ENCODE results near the gene EIF3D. TPM values are rescaled to one million over a fixed set of nuclear protein-coding genes. Genes with fewer than 3 reads are reported as not detected.
A peak's percentile ranks its signal among the peaks of the same experiment; 100 is the strongest.

EIF3D gene
- total and polyA plus RNA-seq, 9 of the 15 experiments (the other 6 are each of a cell fraction or from before 2014, with no cell fraction given), result 191 to 422 (median 279) TPM

GRCh38 chr22:36546092-36546804 is 17.3 kb upstream of the EIF3D start (continued):
- no peak for TF ChIP-seq POU5F1 (IDR thresholded peaks at IDR 0.05; ENCODE audit: borderline replicate concordance, low read depth, low read length, partially characterized antibody)
- TF ChIP-seq ZNF589 (CRISPR knock-in tag; IDR thresholded peaks at IDR 0.05; ENCODE audit: low read depth), result no peak
- no peak for TF ChIP-seq CBFA2T3 (IDR thresholded peaks at IDR 0.05)
- TF ChIP-seq ZHX1 (conservative IDR thresholded peaks at IDR 0.05; ENCODE audit: low read length), result no peak
- TF ChIP-seq CSDE1 (IDR thresholded peaks at IDR 0.05), result no peak
- no peak for TF ChIP-seq BRF2 (IDR thresholded peaks at IDR 0.05; ENCODE audit: borderline replicate concordance, insufficient read depth, insufficient read length)
- peak; percentile 49 for TF ChIP-seq EP400 (IDR thresholded peaks at IDR 0.05)
- TF ChIP-seq SIX5 (IDR thresholded peaks at IDR 0.05; ENCODE audit: borderline replicate concordance in 1 of 2, insufficient read depth in 1 of 2, low read depth in 1 of 2, low read length in 2 of 2), result no peak
- TF ChIP-seq POLR2A (conservative IDR thresholded peaks at IDR 0.05), result no peak
- no peak for TF ChIP-seq CLOCK (CRISPR knock-in tag; IDR thresholded peaks at IDR 0.05; ENCODE audit: borderline replicate concordance)
- TF ChIP-seq CAMTA2 (CRISPR knock-in tag; conservative IDR thresholded peaks at IDR 0.05), result no peak
- no peak for TF ChIP-seq SOX6 (IDR thresholded peaks at IDR 0.05)
- TF ChIP-seq TEAD1 (CRISPR knock-in tag; IDR thresholded peaks at IDR 0.05), result no peak
- TF ChIP-seq SMC3 (conservative IDR thresholded peaks at IDR 0.05; ENCODE audit: insufficient read depth, low read depth, low read length), result peak; percentile 47; the same call in 1 of the 2 replicates
- no peak for TF ChIP-seq ZFP36 (IDR thresholded peaks at IDR 0.05; ENCODE audit: low read depth, low read length, partially characterized antibody)
- TF ChIP-seq RAD21 (CRISPR knock-in tag; conservative IDR thresholded peaks at IDR 0.05 in 1 of 2, IDR thresholded peaks at IDR 0.05 in 1 of 2), result peak; percentile 31 to 51
- no peak for TF ChIP-seq ZNF165 (CRISPR knock-in tag; IDR thresholded peaks at IDR 0.05; ENCODE audit: borderline replicate concordance)
- TF ChIP-seq ZFP91 (CRISPR knock-in tag; IDR thresholded peaks at IDR 0.05), result no peak
- TF ChIP-seq CGGBP1 (CRISPR knock-in tag; IDR thresholded peaks at IDR 0.05), result no peak
- no peak for TF ChIP-seq XRCC4 (IDR thresholded peaks at IDR 0.05; ENCODE audit: extremely low read depth, insufficient read depth, insufficient read length)

Measured in K562 (cell line).